MG63 (cell line): ENCODE measurements around the gene BLOC1S4. TPM values are rescaled to one million over a fixed set of nuclear protein-coding genes. Genes with fewer than 3 reads are reported as not detected.
A peak's percentile ranks its signal among the peaks of the same experiment; 100 is the strongest.
"Not testable (repeated sequence)": the region's sequence is repeated elsewhere in the genome, so short reads cannot be mapped to it uniquely, and the experiment has no call there.

Source experiments
- DNase-seq: peaks from one replicate; pipeline ENCODE4 v3.0.0-alpha.2; 2020
- H3K27me3 ChIP-seq: fragments of 250-450 bp; sonication (Bioruptor Pico); 2 replicates; pipeline ENCODE4 v1.5.1; 2020; ENCODE audit warnings: mild to moderate bottlenecking, moderate library complexity
- H3K36me3 ChIP-seq: fragments of 250-450 bp; sonication (Bioruptor Pico); 2 replicates; pipeline ENCODE4 v1.5.1; 2020; ENCODE audit warnings: mild to moderate bottlenecking, moderate library complexity
- H3K4me3 ChIP-seq: fragments of 250-450 bp; sonication (Bioruptor Pico); 2 replicates; pipeline ENCODE4 v1.5.1; 2020; ENCODE audit warnings: mild to moderate bottlenecking, moderate library complexity
- H3K9me3 ChIP-seq: fragments of 250-450 bp; sonication (Bioruptor Pico); 2 replicates; pipeline ENCODE4 v1.5.1; 2020; ENCODE audit warnings: mild to moderate bottlenecking, moderate library complexity
- total RNA-seq: library from RNA; depleted of rRNA; stranded (reverse); fragments of >200 nt; shearing (Covaris generic); gene quantifications from 2 replicates; pipeline ENCODE4 v1.2.3, GENCODE V29; 2014; ENCODE audit warnings: low replicate concordance

BLOC1S4 gene
- total RNA-seq, 1 experiment from 2014 or later: 16.0 TPM

- DNase-seq: no peak
- Histone ChIP-seq H3K27me3 (no peaks in the 10 kb centered on the region), H3K4me3 (no peak overlapping the region), H3K9me3 (peaks cover 6% of the 10 kb centered on the region), H3K36me3 (peaks cover 27% of the 10 kb centered on the region)
These were observed 10.3 kb upstream of the BLOC1S4 start for GRCh38 chr4:6705646-6706045.

GRCh38 chr4:6706173-6706572 is 9.8 kb upstream of the BLOC1S4 start:
- H3K36me3 ChIP-seq: peaks cover 27% of the 10 kb centered on the region
- H3K4me3 ChIP-seq: no peak overlapping the region
- peaks cover 6% of the 10 kb centered on the region for H3K9me3 ChIP-seq
- no peak for DNase-seq
- no peaks in the 10 kb centered on the region for H3K27me3 ChIP-seq

GRCh38 chr4:6709230-6710114 is 6.5 kb upstream of the BLOC1S4 start, which contains the start of gene MRFAP1L1:
TSS of gene MRFAP1L1 (minus strand) at chr4:6709865. CDS start at chr4:6709629, 236 bp downstream.
- no peaks in the 10 kb centered on the region for H3K27me3 ChIP-seq
- peak; percentile 96 for DNase-seq
- peak within 1 kb of the TSS; percentile 82 for H3K4me3 ChIP-seq
- H3K36me3 ChIP-seq: peaks cover 17% of the 10 kb centered on the region
- no peaks in the 10 kb centered on the region for H3K9me3 ChIP-seq

- no peak for DNase-seq
These were observed 5.7 kb upstream of the BLOC1S4 start for GRCh38 chr4:6710282-6710681.

GRCh38 chr4:6710996-6711395 is 5.0 kb upstream of the BLOC1S4 start:
- no peaks in the 10 kb centered on the region for H3K9me3 ChIP-seq
- no peak overlapping the region for H3K4me3 ChIP-seq
- DNase-seq: no peak
- H3K27me3 ChIP-seq: no peaks in the 10 kb centered on the region
- H3K36me3 ChIP-seq: peaks cover 17% of the 10 kb centered on the region

More at GRCh38 chr4:6710282-6710681, 5.7 kb upstream of the BLOC1S4 start:
- no peaks in the 10 kb centered on the region for H3K9me3 ChIP-seq
- no peaks in the 10 kb centered on the region for H3K27me3 ChIP-seq
- peak overlapping the region; percentile 82 for H3K4me3 ChIP-seq
- peaks cover 17% of the 10 kb centered on the region for H3K36me3 ChIP-seq

GRCh38 chr4:6714954-6715353 is 1.0 kb upstream of the BLOC1S4 start:
- H3K27me3 ChIP-seq: no peaks in the 10 kb centered on the region
- no peak overlapping the region for H3K4me3 ChIP-seq
- no peaks in the 10 kb centered on the region for H3K36me3 ChIP-seq
- no peak for DNase-seq
- H3K9me3 ChIP-seq: no peaks in the 10 kb centered on the region

GRCh38 chr4:6715704-6716017 is 313 bp upstream of the BLOC1S4 start:
- Histone ChIP-seq H3K27me3 (no peaks in the 10 kb centered on the region), H3K36me3 (no peaks in the 10 kb centered on the region), H3K9me3 (no peaks in the 10 kb centered on the region), H3K4me3 (peak overlapping the region; percentile 74)
- no peak for DNase-seq

- peak overlapping the region; percentile 74 for H3K4me3 ChIP-seq
- H3K27me3 ChIP-seq: no peaks in the 10 kb centered on the region
- no peaks in the 10 kb centered on the region for H3K9me3 ChIP-seq
- DNase-seq: no peak
- no peaks in the 10 kb centered on the region for H3K36me3 ChIP-seq
These were observed 1.1 kb downstream of the BLOC1S4 start for GRCh38 chr4:6716958-6717655.

GRCh38 chr4:6718932-6719610 is 3.1 kb downstream of the BLOC1S4 start:
- DNase-seq: no peak
- Histone ChIP-seq H3K27me3 (no peaks in the 10 kb centered on the region), H3K36me3 (no peaks in the 10 kb centered on the region), H3K9me3 (no peaks in the 10 kb centered on the region), H3K4me3 (no peak overlapping the region)

- Histone ChIP-seq H3K36me3 (no peaks in the 10 kb centered on the region), H3K27me3 (no peaks in the 10 kb centered on the region), H3K9me3 (no peaks in the 10 kb centered on the region), H3K4me3 (no peak overlapping the region)
- DNase-seq: no peak
These were observed 3.7 kb downstream of the BLOC1S4 start for GRCh38 chr4:6719611-6720179.

- Histone ChIP-seq H3K27me3 (no peaks in the 10 kb centered on the region), H3K4me3 (no peak overlapping the region), H3K36me3 (no peaks in the 10 kb centered on the region), H3K9me3 (no peaks in the 10 kb centered on the region)
- DNase-seq: peak; percentile 62
These were observed 4.3 kb downstream of the BLOC1S4 start for GRCh38 chr4:6720202-6720699.

- DNase-seq: no peak
- Histone ChIP-seq H3K9me3 (no peaks in the 10 kb centered on the region), H3K4me3 (no peak overlapping the region), H3K36me3 (no peaks in the 10 kb centered on the region), H3K27me3 (no peaks in the 10 kb centered on the region)
These were observed 5.1 kb downstream of the BLOC1S4 start for GRCh38 chr4:6721121-6721520.

- Histone ChIP-seq H3K4me3 (no peak overlapping the region), H3K27me3 (no peaks in the 10 kb centered on the region), H3K9me3 (no peaks in the 10 kb centered on the region)
These were observed 6.9 kb downstream of the BLOC1S4 start for GRCh38 chr4:6722891-6723290.

GRCh38 chr4:6723851-6724250 is 7.9 kb downstream of the BLOC1S4 start:
- Histone ChIP-seq H3K9me3 (no peaks in the 10 kb centered on the region), H3K4me3 (no peak overlapping the region), H3K27me3 (no peaks in the 10 kb centered on the region)

More at GRCh38 chr4:6722891-6723290, 6.9 kb downstream of the BLOC1S4 start:
- H3K36me3 ChIP-seq: no peaks in the 10 kb centered on the region
- DNase-seq: no peak

GRCh38 chr4:6724421-6725111 is 8.6 kb downstream of the BLOC1S4 start:
- no peaks in the 10 kb centered on the region for H3K36me3 ChIP-seq
- no peak for DNase-seq
- no peaks in the 10 kb centered on the region for H3K9me3 ChIP-seq
- H3K27me3 ChIP-seq: no peaks in the 10 kb centered on the region
- no peak overlapping the region for H3K4me3 ChIP-seq

More at GRCh38 chr4:6723851-6724250, 7.9 kb downstream of the BLOC1S4 start:
- DNase-seq: no peak
- H3K36me3 ChIP-seq: no peaks in the 10 kb centered on the region

GRCh38 chr4:6725427-6725961 is 9.5 kb downstream of the BLOC1S4 start:
- H3K36me3 ChIP-seq, DNase-seq, H3K4me3 ChIP-seq, H3K9me3 ChIP-seq, H3K27me3 ChIP-seq: not testable (repeated sequence)
